Placental pericyte (primary cell): Measurements from ENCODE around the gene USF3. TPM values are rescaled to one million over a fixed set of nuclear protein-coding genes. Genes with fewer than 3 reads are reported as not detected.

ENCODE experiments used
- small RNA-seq: library from RNA; depleted of rRNA; stranded (forward); fragments of <200 nt; gene quantifications from one replicate; pipeline ENCODE3, GENCODE V24; 2012; ENCODE audit warnings: low replicate concordance
- total RNA-seq: library from RNA; depleted of rRNA; stranded (reverse); fragments of >200 nt; gene quantifications from 2 replicates; pipeline ENCODE4 v1.2.3, GENCODE V29; 2012

Gene USF3, protein sequence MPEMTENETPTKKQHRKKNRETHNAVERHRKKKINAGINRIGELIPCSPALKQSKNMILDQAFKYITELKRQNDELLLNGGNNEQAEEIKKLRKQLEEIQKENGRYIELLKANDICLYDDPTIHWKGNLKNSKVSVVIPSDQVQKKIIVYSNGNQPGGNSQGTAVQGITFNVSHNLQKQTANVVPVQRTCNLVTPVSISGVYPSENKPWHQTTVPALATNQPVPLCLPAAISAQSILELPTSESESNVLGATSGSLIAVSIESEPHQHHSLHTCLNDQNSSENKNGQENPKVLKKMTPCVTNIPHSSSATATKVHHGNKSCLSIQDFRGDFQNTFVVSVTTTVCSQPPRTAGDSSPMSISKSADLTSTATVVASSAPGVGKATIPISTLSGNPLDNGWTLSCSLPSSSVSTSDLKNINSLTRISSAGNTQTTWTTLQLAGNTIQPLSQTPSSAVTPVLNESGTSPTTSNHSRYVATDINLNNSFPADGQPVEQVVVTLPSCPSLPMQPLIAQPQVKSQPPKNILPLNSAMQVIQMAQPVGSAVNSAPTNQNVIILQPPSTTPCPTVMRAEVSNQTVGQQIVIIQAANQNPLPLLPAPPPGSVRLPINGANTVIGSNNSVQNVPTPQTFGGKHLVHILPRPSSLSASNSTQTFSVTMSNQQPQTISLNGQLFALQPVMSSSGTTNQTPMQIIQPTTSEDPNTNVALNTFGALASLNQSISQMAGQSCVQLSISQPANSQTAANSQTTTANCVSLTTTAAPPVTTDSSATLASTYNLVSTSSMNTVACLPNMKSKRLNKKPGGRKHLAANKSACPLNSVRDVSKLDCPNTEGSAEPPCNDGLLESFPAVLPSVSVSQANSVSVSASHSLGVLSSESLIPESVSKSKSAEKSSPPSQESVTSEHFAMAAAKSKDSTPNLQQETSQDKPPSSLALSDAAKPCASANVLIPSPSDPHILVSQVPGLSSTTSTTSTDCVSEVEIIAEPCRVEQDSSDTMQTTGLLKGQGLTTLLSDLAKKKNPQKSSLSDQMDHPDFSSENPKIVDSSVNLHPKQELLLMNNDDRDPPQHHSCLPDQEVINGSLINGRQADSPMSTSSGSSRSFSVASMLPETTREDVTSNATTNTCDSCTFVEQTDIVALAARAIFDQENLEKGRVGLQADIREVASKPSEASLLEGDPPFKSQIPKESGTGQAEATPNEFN (N-terminal part only)
- total RNA-seq: 5.9 and 10.6 TPM in 2 replicates

DNA sequence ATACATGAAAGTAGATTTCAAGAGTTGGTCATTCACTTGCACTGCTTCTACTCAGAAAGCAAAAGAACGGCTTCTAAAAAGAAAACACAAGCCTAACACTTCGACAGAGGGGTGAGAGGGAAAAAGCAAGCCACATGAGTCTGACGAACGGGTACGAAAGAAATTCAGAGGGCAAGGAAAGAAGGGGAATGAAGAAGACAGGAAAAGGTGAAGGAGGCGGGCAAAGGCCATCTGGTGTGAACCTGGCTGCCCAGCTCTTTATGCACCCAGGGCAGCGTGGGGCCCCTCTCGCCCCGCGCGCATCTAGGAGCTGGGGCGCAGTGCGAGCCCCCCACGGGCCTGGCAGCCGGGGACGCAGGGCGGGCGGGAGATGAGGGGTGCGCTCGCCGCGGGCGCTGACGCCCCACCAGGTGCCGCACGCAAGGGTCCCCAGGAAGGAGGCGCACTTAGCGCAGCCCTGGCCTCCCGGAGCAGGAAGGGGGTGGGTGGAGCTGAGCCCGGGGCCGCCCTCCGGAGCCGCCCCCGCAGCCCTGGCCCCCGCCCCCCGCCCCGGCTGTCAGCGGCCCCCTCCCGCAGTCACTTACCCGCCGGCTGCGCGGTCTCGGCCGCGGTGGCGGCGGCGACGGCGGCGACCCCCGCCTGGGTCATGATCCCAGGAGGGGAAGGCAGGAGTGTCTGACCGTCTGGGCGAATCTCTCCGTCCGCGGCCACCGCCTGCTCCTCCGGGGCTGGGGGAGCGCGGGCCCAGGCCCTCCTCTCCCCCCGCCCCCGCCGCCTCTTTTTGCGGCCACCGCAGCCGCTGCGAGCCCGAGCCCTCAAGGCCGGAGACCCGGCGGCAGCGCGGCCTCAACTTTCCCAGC lies at the start of gene USF3:
Gene USF3, minus strand, starts transcription at position 857 of the 860 bp plus-strand sequence. CDS start 21,764 bp downstream, outside the sequence.

DNA sequence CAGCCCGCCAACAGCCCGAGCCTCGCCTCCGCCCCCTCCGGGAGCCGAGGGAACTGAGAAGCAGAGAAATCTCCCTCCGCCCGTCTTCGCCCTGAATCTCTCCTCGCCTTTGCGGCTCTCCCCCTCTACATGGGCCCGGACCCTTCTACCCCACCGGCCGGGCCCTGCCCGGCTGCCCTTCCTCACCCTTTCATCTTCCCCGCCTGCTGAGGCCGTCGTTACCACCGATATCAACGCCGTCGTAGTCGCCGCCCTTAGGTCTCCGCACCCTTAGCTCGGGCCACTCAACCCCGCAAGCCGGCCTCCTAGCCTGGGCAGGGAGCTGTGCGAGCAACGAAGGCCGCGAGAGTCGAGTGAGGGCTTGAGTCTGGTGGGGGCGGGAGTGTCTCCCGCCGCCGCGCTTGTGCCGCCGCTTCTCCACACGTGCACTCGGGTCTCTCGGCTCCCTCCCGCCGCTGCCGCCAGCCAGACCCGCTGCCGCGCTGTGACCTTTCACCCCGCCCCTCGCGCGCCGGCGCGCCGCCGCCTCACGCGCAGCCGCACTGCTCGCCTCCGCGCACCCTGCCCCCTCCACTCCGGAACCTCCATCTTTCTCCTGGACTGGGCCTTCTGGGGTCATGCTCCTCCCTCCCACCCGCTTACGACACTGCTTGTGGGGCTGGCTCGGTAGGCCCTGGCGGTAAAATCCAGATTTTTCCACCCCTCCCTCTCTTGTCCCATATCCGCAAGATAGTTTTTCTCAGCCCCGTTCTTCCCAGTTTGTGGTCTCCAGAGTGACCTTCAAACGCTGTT lies 49.5 kb upstream of the USF3 start, which contains the start of gene NAA50:
Gene NAA50, minus strand, starts transcription at position 494 of the 792 bp plus-strand sequence. Its CDS starts 300 bp downstream, at position 194.

Small RNA genes lying within 50 kb of the gene (small RNA-seq; reads per million reads assigned to genes)
- not detected for gene RN7SL767P

Other genes starting within 250 kb of the USF3 start
- gene SPICE1, start 181.5 kb downstream of the USF3 start, total RNA-seq: 7.7 and 18.8 TPM in 2 replicates
- not detected in 2 replicates for gene SIDT1, start 164.1 kb downstream of the USF3 start, total RNA-seq
- 162 and 226 TPM in 2 replicates for gene NAA50, start 49.6 kb upstream of the USF3 start, total RNA-seq
- 60.2 and 125 TPM in 2 replicates for gene ATP6V1A, start 50.4 kb upstream of the USF3 start, total RNA-seq
- gene GRAMD1C, start 142.1 kb upstream of the USF3 start, total RNA-seq: 2.8 and 7.7 TPM in 2 replicates